ENCODE data around the gene EIF4G3.

DNA sequence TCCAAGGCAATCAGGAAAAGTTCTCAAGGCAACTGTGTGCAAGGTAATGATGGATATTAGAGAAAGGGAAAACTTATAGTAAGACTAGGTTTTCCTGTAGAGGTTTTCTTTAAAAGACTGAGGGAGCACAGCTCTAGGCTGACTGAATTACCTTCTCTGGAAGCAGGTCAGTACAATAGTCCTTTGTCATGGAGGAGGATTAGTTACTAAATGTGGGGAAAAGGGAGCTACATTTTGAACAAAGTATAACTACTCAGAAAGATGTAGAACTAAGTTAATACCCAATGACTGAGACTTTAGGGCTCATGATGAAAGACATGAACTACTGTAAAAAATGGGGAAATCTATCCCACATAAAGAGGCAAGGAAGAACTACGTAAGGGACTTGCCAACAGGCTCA, 241.0 kb downstream of the EIF4G3 start:
- TF ChIP-seq, protein P1, sequence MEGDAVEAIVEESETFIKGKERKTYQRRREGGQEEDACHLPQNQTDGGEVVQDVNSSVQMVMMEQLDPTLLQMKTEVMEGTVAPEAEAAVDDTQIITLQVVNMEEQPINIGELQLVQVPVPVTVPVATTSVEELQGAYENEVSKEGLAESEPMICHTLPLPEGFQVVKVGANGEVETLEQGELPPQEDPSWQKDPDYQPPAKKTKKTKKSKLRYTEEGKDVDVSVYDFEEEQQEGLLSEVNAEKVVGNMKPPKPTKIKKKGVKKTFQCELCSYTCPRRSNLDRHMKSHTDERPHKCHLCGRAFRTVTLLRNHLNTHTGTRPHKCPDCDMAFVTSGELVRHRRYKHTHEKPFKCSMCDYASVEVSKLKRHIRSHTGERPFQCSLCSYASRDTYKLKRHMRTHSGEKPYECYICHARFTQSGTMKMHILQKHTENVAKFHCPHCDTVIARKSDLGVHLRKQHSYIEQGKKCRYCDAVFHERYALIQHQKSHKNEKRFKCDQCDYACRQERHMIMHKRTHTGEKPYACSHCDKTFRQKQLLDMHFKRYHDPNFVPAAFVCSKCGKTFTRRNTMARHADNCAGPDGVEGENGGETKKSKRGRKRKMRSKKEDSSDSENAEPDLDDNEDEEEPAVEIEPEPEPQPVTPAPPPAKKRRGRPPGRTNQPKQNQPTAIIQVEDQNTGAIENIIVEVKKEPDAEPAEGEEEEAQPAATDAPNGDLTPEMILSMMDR (conservative IDR thresholded peaks at IDR 0.05; ENCODE audit: low read depth, low read length), result no peak
- TF ChIP-seq EZH2 (IDR thresholded peaks at IDR 0.05; ENCODE audit: borderline replicate concordance, low read depth, low read length, poor library complexity, severe bottlenecking), result no peak

All from A673 (cell line).